ENCODE measurements around the gene TMEM243. TPM values are rescaled to one million over a fixed set of nuclear protein-coding genes. Genes with fewer than 3 reads are reported as not detected.
A peak's percentile ranks its signal among the peaks of the same experiment; 100 is the strongest.

TMEM243 gene
- total RNA-seq, 1 donor from 2014 or later: 24.0 TPM

GRCh38 chr7:87152112-87152896, 67.2 kb downstream of the TMEM243 start, which contains the start of gene DMTF1:
Gene DMTF1 (plus strand): TSS chr7:87152453. CDS start chr7:87164942, 12,489 bp downstream.
- H3K27me3 ChIP-seq (ENCODE audit: control insufficient read depth in 3 of 3, insufficient read depth in 3 of 3, low read length in 3 of 3): no peaks in the 10 kb centered on the region
- H3K9me3 ChIP-seq (ENCODE audit: control insufficient read depth in 3 of 3, low read length in 3 of 3): no peaks in the 10 kb centered on the region
- H3K4me3 ChIP-seq (ENCODE audit: low read length in 3 of 3): peak within 1 kb of the TSS; percentile 92 to 93 (median 92)
- H3K36me3 ChIP-seq (ENCODE audit: control insufficient read depth in 3 of 3, insufficient read depth in 3 of 3, low read length in 3 of 3): no peaks in the 10 kb centered on the region
- H3K27ac ChIP-seq (ENCODE audit: low read depth, low read length): peak within 1 kb of the TSS; percentile 97
- peak within 1 kb of the TSS; percentile 93 for H3K9ac ChIP-seq (ENCODE audit: low read depth in 1 of 3, low read length in 3 of 3)
- H3K4me1 ChIP-seq (ENCODE audit: control insufficient read depth in 3 of 3, insufficient read depth in 3 of 3, low read length in 3 of 3): peaks cover 15 to 40% (median 20%) of the 10 kb centered on the region in 3 donors

GRCh38 chr7:87151729-87152111, 67.8 kb downstream of the TMEM243 start:
- Histone ChIP-seq H3K4me1 (ENCODE audit: control insufficient read depth in 3 of 3, insufficient read depth in 3 of 3, low read length in 3 of 3) (peaks cover 20 to 39% (median 26%) of the 10 kb centered on the region in 3 donors), H3K27ac (ENCODE audit: low read depth, low read length) (peak overlapping the region; percentile 97)

GRCh38 chr7:87151002-87151728, 68.4 kb downstream of the TMEM243 start:
- Histone ChIP-seq H3K27ac (ENCODE audit: low read depth, low read length) (peak overlapping the region; percentile 97), H3K36me3 (ENCODE audit: control insufficient read depth in 3 of 3, insufficient read depth in 3 of 3, low read length in 3 of 3) (no peaks in the 10 kb centered on the region), H3K9me3 (ENCODE audit: control insufficient read depth in 3 of 3, low read length in 3 of 3) (no peaks in the 10 kb centered on the region), H3K9ac (ENCODE audit: low read depth in 1 of 3, low read length in 3 of 3) (peak overlapping the region; percentile 93), H3K27me3 (ENCODE audit: control insufficient read depth in 3 of 3, insufficient read depth in 3 of 3, low read length in 3 of 3) (no peaks in the 10 kb centered on the region), H3K4me1 (ENCODE audit: control insufficient read depth in 3 of 3, insufficient read depth in 3 of 3, low read length in 3 of 3) (peaks cover 19 to 40% (median 28%) of the 10 kb centered on the region in 3 donors), H3K4me3 (ENCODE audit: low read length in 3 of 3) (peak overlapping the region in 2 of 3 donors; percentile 92)

More at GRCh38 chr7:87151729-87152111, 67.8 kb downstream of the TMEM243 start:
- H3K36me3 ChIP-seq (ENCODE audit: control insufficient read depth in 3 of 3, insufficient read depth in 3 of 3, low read length in 3 of 3): no peaks in the 10 kb centered on the region
- no peaks in the 10 kb centered on the region for H3K27me3 ChIP-seq (ENCODE audit: control insufficient read depth in 3 of 3, insufficient read depth in 3 of 3, low read length in 3 of 3)
- no peaks in the 10 kb centered on the region for H3K9me3 ChIP-seq (ENCODE audit: control insufficient read depth in 3 of 3, low read length in 3 of 3)
- peak overlapping the region; percentile 93 for H3K9ac ChIP-seq (ENCODE audit: low read depth in 1 of 3, low read length in 3 of 3)
- H3K4me3 ChIP-seq (ENCODE audit: low read length in 3 of 3): peak overlapping the region; percentile 92 to 93 (median 92)

- Histone ChIP-seq H3K36me3 (ENCODE audit: control insufficient read depth in 3 of 3, insufficient read depth in 3 of 3, low read length in 3 of 3) (no peaks in the 10 kb centered on the region), H3K27me3 (ENCODE audit: control insufficient read depth in 3 of 3, insufficient read depth in 3 of 3, low read length in 3 of 3) (peaks cover 0 to 2% (median 0%) of the 10 kb centered on the region in 3 donors), H3K9ac (ENCODE audit: low read depth in 1 of 3, low read length in 3 of 3) (no peak overlapping the region), H3K27ac (ENCODE audit: low read depth, low read length) (no peak overlapping the region), H3K4me3 (ENCODE audit: low read length in 3 of 3) (no peak overlapping the region), H3K4me1 (ENCODE audit: control insufficient read depth in 3 of 3, insufficient read depth in 3 of 3, low read length in 3 of 3) (peaks cover 10 to 23% (median 19%) of the 10 kb centered on the region in 3 donors), H3K9me3 (ENCODE audit: control insufficient read depth in 3 of 3, low read length in 3 of 3) (no peaks in the 10 kb centered on the region)
These were observed 71.1 kb downstream of the TMEM243 start for GRCh38 chr7:87148332-87148955.

GRCh38 chr7:87147500-87147899, 72.0 kb downstream of the TMEM243 start:
- Histone ChIP-seq H3K27me3 (ENCODE audit: control insufficient read depth in 3 of 3, insufficient read depth in 3 of 3, low read length in 3 of 3) (peaks cover 0 to 2% (median 0%) of the 10 kb centered on the region in 3 donors), H3K9ac (ENCODE audit: low read depth in 1 of 3, low read length in 3 of 3) (peak overlapping the region in 1 of 3 donors; percentile 10), H3K36me3 (ENCODE audit: control insufficient read depth in 3 of 3, insufficient read depth in 3 of 3, low read length in 3 of 3) (no peaks in the 10 kb centered on the region), H3K4me3 (ENCODE audit: low read length in 3 of 3) (peak overlapping the region in 1 of 3 donors; percentile 64), H3K9me3 (ENCODE audit: control insufficient read depth in 3 of 3, low read length in 3 of 3) (no peaks in the 10 kb centered on the region), H3K27ac (ENCODE audit: low read depth, low read length) (peak overlapping the region; percentile 5), H3K4me1 (ENCODE audit: control insufficient read depth in 3 of 3, insufficient read depth in 3 of 3, low read length in 3 of 3) (peaks cover 10 to 21% (median 19%) of the 10 kb centered on the region in 3 donors)

GRCh38 chr7:87146740-87147386, 72.7 kb downstream of the TMEM243 start:
- H3K36me3 ChIP-seq (ENCODE audit: control insufficient read depth in 3 of 3, insufficient read depth in 3 of 3, low read length in 3 of 3): no peaks in the 10 kb centered on the region
- peak overlapping the region; percentile 5 for H3K27ac ChIP-seq (ENCODE audit: low read depth, low read length)
- H3K4me1 ChIP-seq (ENCODE audit: control insufficient read depth in 3 of 3, insufficient read depth in 3 of 3, low read length in 3 of 3): peaks cover 10 to 20% (median 16%) of the 10 kb centered on the region in 3 donors
- H3K27me3 ChIP-seq (ENCODE audit: control insufficient read depth in 3 of 3, insufficient read depth in 3 of 3, low read length in 3 of 3): peaks cover 0 to 2% (median 0%) of the 10 kb centered on the region in 3 donors
- peak overlapping the region in 1 of 3 donors; percentile 26 for H3K9ac ChIP-seq (ENCODE audit: low read depth in 1 of 3, low read length in 3 of 3)
- H3K4me3 ChIP-seq (ENCODE audit: low read length in 3 of 3): peak overlapping the region in 2 of 3 donors; percentile 62 to 64
- H3K9me3 ChIP-seq (ENCODE audit: control insufficient read depth in 3 of 3, low read length in 3 of 3): no peaks in the 10 kb centered on the region

Small RNA genes within 50 kb of the gene (small RNA-seq; reads per million reads assigned to genes)
- not detected for gene RF00019
- not detected for gene RF02271

Other genes with a start within 250 kb of the TMEM243 start
- gene ELAPOR2, start 160.1 kb downstream of the TMEM243 start, total RNA-seq: 7.8 TPM
- gene DMTF1, start 67.3 kb downstream of the TMEM243 start, total RNA-seq: 50.1 TPM
- 14.6 TPM for gene CROT, start 125.9 kb upstream of the TMEM243 start, total RNA-seq